GM18499 (cell line): Measurements from ENCODE around the gene MLC1.

Source experiments
- ATAC-seq: cut with Tn5 transposase; IDR thresholded peaks from one replicate; pipeline ENCODE4 v1.9.1; 2021; ENCODE audit warnings: moderate number of reproducible peaks; ENCODE audit not compliant: insufficient read depth, unreplicated experiment

MLC1 gene

DNA sequence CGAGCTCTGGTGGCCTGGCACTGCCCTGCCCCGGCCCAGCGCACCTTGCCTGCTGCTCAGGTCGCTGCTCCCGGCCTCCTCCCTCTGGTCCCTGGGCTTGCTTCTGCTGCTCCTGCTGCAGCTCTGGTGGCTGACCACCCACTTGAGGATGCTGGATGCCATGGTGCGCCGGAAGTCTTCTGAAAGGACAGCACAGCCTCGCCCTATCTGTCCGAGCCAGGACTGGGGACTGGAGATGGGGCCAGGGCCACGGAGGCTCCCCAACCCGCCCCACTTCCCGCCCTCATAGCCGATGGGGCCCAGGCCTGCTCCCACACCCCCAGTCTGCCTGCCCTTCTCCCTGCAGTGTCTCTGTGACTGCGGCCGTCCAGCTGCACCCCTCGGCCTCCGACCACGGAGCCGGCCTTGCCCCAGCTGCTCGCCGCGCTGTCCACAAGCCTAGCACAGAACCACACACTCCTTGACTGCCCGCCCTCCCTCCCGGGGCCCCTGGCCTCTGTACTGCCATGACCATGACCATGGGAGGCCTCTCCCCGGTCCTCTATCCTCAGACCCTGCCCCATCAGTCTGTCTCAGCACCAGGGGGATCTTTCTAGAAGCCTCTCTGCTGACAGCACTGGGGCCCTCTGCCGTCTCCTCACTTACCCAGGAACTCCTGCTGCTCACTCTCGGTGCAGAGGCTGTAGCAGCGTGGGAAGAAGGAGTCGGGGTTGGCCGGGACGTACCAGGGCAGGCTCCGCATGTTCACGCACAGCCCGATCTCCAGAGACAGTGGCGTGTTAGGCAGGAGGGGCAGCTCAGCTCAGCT lies 39.8 kb downstream of the MLC1 start:
- ATAC-seq, result no peak

DNA sequence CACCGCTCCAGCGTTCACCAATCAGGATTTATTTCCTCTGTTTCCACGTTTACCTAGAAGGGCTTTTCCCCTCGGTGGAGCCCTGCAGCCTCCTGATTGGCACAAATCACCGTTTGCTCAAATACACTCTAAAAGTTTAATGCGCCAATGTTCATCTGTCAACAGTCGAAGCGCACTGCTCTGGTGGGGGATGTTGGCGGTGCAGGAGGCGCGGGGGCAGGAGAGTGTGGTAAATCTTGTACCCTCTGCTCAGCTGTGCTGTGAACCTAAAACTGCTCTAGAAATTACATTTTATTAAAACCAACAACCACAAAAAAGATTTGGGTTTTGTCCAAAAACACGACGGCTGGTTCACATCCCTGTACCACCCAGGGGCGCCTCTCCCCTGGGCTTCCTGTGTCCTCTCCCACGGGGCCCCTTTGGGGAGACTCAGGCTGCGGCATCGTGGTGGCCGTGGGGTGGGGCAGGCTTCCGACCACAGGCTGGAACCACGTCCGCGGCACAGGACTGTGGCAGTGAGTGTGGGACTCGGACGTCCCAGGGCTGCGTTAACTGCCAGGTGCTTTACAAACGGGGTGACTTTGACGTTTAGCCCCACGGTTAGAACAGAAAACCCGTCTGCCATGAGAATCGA lies 40.6 kb downstream of the MLC1 start:
- no peak for ATAC-seq

DNA sequence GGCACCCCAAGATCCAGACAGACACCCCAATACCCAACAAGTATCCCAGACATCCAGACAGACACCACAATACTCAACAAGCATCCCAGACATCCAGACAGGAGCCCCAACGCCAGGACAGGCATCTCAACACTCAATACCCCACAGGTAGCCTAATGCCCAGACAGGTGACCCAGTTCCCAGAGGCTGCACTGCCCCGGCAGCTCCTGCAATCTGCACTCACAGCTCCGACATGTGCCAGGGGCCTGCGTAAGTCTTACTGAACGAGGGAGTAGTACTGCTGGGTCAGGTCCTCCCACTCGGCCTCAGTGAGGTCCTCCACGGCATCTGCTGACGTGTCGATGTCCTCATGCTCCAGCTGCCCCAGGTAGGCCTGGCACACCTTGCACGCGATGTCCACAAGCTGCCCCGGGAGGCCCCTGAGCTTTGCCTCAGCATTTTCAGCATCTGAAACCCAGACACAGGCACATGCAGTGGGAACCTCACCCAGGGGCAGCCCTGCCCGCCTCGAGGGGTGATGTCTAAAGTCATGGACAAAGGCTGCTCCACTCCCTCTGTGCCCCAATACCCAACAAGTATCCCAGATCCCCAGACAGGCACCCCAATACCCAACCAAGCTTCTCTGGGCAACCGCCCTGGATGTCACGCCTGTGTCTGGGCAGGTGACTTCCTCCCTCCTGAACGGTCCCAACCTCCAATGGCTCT lies 43.7 kb downstream of the MLC1 start:
- no peak for ATAC-seq

GRCh38 chr22:50040717-50041116 lies 44.5 kb downstream of the MLC1 start:
- no peak for ATAC-seq

GRCh38 chr22:50039669-50040443 lies 45.4 kb downstream of the MLC1 start:
- no peak for ATAC-seq

- ATAC-seq, result no peak
Observed at GRCh38 chr22:50035976-50036724, 49.1 kb downstream of the MLC1 start.

- ATAC-seq, result no peak
Observed at GRCh38 chr22:50035131-50035881, 49.9 kb downstream of the MLC1 start.

- ATAC-seq, result no peak
Observed at GRCh38 chr22:50034126-50035081, 50.8 kb downstream of the MLC1 start.

DNA sequence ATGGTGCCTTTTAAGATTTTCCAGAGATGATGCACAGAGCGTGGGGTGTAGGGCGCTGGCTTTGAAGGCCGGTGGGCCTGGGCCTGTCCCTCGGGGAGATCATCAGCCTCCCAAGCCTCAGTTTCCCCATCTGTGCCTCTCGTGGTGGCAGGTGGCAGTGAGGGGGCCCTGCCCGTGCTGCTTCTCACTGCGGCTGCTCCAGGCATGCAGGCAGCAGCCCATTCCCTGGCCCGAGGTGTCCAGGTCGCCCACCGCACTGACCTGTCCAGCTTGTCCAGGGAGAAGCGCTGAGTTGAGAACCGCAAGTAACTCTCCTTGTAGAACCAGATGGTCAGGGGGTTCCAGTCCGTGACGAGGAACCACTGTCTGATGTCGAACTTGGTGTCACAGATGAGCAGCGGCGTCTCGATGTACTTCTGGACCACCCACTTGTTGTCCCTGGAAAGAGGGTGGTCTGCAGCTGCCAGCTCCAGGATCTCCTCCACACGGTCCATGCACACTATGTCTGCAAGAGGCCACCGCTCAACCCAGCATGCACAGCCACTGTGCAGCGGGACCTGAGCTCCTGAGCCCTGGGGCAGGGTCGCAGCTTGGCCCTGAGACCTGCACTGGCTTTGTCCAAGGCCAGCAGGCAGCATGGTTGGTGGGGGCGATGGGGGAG lies 52.2 kb downstream of the MLC1 start:
- ATAC-seq, result no peak

DNA sequence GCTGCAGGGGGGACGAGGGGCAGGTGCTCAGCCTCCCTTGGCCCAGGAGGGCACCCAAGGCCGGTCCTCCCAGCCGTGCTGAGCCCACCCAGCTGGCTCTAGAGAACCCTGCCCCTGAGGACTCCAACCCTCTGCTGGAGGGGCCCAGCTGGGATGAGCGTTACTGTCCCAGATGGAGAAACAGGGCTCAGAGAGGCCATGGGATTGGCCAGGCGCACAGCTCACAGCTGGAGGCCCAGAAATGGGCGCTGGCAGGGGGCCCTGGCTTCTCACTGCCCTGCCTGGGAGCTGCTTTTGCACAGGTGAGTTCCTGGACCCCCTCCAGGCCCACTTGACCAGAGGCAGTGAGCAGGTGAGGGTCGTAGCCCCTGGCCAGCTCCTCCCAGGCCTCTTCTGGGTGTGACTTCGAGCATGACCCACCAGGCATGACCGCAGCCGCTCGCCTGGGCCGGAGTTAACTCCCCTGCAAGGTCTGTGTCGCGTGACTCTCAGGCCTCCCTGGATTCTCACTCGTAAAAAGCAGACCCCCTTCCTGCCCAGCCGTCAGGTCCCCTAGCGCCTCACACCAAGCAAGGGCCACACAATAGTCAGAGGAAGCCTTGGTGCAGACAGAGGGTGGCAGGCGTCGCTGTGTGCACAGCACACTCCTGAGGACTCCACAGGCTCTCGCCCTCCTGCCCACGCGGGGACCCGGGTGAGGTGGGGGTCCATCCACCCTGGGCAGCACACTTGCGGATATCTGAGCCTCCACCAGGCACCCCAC lies 52.9 kb downstream of the MLC1 start:
- no peak for ATAC-seq

GRCh38 chr22:50031189-50032091 lies 53.8 kb downstream of the MLC1 start:
- no peak for ATAC-seq

DNA sequence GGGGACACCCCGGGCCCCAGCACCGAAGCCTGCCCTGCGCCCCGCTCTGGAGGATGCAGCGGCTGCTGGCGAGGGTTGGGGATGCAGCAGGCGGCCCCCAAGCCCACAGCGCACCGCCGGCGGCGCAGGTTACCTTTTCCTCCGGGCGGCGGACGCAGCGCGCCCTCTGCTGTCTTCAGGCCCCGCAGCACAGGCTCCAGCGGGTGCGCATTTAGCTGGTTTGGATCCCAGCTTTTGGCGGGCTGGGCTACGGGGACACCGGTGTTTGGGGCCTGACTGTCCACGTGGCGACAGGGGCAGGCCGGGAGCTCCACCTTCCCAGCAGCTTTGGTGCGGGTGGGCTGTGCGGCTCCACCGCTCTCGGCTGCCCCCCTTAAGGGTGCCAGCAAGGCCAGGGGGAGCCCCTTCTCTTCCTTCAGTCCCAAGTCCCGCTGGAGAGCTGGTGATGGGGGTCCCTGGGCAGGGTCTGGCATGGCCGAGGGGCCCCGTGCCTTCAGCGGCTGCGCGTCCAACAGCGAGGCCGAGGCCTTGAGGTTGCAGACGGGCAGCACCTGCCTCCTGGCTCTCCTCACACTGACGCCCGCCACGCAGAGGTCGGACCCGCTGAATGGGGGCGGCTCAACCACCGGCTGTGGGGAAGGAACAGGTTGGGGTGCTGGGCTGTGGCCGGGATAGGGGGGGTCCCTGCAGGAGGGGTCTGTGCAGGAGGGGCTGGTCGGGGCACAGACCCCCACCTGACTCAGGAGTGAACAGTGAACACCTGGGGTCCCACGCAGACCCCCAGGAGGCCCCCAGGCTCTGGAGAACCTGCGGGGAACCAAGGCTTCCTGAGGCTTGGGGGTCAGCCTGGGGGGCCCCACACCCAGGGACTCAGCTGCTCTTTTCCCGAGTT lies 54.7 kb downstream of the MLC1 start:
- ATAC-seq, result no peak

DNA sequence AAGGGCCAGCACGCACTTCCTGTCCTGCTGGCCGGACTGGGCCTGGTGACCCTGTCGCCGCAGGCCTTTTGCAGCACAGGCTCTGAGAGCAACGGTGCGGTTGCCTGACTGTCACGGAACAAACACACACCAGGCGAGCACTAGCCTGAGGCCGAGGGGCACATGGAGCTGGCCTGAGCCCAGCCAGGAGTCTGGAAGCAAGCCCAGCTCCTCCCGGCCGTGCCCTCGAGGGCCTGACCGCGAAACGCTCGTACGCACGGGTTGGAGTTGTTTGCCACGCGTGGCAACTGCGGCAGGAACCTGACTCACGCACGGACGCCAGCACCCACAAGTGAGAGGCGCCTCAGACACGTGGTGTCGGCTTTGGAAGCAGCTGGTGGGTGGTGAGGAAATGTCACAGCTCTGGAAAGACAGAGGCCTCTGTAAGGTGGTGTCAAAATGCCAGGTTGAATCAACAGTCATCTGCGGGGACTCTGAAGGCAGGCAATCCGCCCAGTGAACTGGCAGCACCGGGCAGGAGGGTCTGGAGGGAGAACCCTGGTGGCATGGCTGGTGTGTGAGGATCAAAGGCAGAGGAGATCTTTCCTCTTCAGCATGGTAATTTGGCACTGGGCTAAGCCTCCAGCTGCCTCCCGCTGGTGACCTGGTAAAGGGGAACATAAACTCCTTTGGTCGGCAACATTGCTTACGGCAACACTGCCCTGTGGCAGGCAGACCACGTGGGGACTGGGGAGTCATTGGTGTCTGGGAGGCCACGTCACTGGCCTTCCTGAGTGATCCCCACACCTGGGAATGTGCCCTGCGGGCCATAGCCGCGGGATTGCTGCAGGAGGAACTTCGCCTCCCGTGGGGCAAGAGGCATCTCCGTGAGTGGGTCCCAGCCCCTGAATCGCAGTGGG lies 57.3 kb downstream of the MLC1 start:
- no peak for ATAC-seq

- ATAC-seq, result no peak
Observed at GRCh38 chr22:50025993-50026392, 59.2 kb downstream of the MLC1 start.
